ENCODE data around the gene ZNF175.

ZNF175 gene

DNA sequence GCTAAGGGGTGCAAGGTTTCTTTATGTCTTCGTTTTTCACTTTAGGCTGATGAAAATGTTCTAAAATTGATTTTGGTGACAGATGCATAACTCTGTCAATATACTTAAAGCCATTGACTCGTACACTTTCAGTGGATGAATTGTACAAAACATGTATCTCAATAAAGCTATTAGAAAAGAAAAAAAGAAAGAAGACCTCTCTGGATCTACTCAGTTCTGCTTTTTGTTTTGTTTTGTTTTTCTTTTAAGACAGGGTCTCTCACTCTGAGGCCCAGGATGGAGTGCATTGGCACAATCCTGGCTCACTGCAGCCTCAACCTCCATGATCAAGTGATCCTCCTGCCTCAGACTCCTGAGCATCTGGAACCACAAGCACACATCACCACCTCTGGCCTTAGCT is 55.6 kb downstream of the ZNF175 start:
- no peak for DNase-seq

DNA sequence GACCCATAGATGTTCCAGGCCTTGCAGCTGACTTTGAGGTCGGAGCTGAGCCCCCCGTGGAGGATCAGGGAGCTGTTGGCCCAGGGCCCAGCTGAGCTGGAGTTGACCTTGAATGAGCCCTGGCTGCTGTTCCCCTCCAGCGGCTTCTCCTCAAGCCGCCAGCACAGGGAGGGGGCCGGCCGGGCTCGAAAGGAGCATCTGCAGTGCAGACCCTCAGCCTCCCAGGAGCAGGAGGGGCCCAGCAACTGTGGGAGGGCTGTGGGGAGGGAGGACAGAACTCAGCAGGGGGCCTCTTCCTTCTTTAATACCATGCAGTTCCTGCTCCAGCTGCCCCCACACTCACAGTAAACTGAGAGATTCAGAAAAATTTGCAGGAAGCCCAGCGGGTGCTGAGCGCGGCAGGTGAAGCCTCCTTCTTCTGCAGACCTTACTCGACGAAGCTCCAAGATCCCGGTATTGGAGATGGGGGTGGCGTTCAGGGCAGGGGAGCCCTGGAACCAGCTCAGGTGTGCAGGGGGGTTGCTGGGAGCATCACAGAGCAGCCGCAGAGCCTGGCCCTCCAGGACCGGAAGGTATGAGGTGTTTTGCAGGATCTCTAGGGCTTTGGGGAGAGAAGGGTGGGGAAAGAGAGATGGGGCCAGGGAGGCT is 56.5 kb downstream of the ZNF175 start:
- no peak for DNase-seq

DNA sequence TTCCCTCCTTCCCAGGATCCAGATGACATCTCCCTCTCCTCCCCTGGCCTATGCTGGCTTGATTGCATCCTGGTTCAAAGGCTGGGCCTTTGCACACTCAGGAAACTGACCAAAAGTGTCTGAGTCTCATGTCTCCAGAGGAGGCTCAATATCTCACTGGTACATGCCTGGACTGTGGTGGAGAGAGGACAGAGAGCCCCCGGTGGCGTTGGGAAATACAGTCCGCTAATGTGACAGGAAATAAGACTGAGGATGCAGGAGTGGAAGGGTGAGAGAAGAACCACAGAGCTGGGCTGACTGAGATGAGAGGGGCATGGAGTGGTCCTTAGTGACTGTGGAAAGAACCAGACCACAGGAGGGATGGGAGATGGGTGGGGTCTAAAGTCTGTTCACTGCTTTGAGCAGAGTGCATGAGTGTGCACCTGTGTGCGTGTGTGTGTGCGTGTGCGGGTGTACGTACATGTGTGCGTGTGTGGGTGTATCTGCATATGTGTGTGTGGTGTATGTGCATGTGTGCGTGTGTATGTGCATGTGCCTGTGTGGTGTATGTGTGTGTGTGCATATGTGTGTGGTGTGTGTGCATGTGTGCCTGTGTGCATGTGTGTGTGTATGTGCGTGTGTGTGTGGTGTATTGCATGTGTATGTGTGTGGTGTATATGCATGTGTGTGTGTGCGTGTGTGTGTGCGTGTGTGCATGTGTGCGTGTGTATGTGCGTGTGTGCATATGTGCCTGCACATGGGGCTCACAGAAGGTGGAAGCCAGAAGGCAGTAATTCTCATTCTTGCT is 57.3 kb downstream of the ZNF175 start:
- no peak for DNase-seq

DNA sequence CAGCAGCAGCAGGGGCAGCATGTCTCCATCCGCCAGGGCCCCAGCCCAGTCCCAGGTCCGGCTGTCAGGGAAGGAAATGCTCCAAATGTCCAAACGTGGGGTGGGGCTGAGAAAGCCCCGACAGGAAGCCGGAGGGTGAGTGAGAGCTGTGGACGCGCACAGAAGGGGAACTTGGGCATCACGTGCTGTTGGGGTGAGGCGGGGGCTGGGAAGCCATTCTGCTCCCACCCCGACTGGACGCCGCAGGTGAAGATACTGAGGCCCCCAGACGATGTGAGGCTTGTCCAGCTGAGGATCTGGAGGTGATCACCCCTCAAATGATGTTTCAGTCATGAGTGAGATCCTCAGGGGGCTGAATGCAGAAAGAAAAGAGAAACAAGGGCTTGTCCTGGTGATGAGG is 59.2 kb downstream of the ZNF175 start, which contains the start of gene SIGLEC5:
Gene SIGLEC5, minus strand, starts transcription at position 87 of the 400 bp plus-strand sequence. Its CDS starts 66 bp downstream, at position 21.
- peak in 1 of 56 donors; percentile 5 for DNase-seq

DNA sequence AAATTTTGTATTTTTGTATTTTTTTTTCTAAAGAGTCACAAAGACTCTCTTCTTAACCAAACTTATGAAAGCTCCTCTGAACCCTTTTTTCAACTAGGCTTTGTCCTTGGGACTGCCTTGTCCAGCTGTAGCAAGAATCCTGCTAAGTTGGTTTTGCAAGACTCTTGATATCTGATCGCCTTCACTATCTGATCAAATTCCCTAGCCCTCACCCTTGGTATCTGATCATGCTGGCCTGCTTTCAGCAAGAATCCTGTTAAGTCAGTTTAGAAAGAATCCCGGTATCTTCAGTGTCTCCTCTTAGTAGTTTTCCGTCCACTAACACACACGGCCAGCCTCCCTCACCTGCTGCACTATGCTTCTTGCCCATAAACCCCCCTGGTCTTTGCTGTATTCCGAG is 61.0 kb downstream of the ZNF175 start:
- DNase-seq = no peak

DNA sequence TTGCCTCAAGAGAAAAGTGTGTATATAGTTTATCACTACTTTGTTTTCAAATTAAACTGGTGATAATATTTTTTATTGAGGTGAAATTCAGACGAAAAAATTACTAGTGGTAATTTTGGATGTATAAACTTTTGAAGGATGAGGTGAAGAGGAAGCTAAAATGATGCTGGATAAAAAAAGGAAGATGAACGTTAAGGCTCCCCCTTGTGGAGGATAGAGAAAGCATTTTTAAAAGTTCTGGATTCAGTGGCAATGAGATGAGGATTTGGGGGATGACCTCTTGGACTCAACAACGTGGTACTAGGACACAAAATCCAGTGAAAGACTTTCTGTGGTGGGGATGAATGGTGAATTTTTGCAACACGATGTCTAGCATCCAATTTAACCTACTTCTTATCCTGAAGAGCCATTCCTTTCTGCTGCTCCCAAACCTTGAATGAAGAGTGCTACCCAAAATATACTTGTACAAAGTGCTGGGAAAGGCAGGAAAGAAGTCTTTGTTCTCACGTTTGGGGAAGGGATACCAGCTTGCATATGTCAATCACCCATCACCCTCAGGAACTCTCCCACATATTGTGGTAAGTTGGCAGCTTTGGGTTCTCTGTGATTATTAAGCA is 66.4 kb downstream of the ZNF175 start:
- DNase-seq = no peak

DNA sequence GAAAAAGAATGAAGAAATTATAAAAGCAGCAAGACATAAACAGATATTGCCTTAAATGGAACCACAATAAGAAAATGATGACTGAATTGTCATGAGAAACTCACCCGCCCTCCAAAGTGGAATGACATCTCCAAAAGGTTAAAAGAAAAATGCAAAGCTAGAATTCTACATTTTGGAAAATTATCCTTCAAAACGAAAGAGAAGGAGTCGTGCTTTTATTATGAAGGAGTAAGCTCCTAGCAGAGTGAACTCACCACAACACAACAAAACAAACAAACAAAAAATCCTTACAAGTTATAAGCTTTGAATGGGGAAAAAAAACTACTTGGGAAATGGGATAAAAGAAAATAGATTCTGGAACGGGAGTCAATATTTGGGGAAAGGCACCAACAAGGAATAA is 68.8 kb downstream of the ZNF175 start:
- DNase-seq = no peak

DNA sequence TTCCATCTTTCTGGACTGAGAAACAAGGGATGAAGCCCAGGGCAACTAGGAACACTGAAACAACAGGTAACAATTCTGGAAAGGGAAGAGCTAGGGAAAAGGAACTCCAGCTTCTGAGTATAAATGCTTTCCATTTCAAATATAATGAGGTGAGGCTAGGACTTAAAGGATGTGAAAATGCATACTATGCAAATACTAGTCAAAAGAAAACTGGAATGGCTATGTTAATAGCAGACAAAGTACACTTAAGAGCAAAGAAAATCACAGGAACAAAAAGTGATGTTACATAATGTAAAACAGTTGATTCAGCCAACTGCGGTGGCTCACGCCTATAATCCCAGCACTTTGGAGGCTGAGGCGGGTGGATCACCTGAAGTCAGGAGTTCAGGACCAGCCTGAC is 69.3 kb downstream of the ZNF175 start:
- DNase-seq = no peak

DNA sequence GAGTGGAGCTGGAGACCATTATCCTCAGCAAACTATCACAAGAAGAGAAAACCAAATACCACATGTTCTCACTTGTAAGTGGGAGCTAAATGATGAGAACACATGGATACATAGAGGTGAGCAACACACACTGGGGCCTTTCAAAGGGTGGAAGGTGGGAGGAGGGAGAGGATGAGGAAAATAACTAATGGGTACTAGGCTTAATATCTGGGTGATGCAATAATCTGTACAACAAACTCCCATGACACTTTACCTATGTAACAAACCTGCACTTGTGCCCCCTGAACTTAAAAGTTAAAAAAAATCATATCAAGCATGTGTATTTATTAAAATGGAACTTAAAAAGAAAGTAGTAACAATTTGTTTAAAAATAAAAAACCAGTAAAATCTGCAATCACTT is 70.6 kb downstream of the ZNF175 start:
- no peak for DNase-seq

All from amygdala (tissue), 56 donors.